ENCODE results near the gene MBL2.

The MBL2 gene

DNA sequence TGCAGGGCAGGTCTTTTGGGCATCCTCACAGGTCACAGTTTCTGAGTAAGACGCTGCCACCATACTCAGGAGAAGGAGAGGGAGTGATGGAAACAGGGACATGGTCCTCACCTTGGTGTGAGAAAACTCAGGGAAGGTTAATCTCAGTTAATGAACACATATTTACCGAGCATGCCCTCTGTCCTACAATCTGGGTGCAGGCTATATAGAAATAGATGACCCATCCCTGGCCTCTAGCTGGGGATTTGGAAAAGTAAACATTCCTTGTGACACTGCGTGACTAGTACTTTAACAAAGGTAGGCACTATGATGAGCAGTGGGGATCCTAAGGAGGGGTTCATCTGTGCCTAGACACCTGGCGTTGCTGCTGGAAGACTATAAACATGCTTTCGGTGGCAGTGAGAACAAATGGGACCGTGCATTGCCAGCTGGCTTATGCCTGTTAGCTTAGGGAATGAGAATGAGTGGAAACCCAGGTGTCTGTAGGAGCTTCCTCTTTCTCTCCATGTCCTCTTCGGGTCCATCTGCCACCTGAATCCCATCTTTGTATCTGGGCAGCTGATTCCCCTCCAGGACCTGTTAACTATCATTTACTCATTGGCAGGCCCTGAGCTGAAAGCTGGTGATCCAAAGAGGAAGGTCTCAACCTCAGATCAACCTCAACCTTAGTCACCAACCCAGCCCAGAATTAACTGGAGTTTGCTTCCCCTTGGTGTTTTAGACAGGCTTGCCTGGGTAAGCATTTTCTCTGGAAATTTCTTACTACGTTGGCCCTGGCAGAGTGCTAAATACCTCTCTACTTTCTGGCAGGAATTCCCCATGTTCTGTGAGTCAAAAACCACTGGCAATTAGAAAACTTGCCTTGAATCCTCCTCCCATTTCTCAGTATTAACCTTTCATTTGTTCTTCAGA lies 794 bp downstream of the MBL2 start:
- DNase-seq = no peak

DNA sequence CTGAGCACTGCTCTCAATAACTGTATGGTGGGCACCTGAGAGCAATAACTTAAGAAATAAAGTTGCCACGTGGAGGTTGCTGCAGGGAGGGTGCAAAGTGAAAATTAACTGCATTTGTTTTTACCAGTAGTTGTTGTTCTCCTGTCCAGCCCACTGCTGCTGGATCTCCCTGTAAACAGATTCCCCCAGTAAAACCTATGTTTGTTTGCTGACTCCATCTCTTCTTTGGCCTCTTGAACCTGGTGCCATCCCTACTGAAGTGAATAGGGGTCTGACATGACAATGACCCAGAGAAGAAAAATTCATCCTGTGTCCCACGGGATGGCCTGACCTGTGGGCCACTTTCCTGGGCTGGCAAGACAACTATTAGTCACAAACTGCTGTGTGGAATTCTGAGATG lies 1.7 kb downstream of the MBL2 start:
- DNase-seq = no peak

DNA sequence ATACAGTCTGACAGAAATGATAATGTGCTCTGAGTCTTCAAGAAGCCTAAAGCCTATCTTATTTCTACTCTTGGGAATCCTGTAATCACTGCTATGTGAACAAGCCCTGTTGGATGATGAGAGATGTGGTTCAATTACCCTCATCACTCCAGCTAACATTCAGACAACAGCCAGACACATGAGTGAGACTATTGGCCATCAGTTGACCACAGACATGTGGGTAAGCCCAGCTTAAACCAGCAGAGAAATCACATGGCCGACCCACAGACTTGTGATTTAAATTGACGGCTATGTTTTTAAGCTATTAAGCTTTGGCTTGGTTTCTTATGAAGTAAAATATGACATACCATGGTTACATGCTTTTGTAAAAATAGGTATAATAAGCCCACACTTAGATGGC lies 2.6 kb downstream of the MBL2 start:
- no peak for DNase-seq

DNA sequence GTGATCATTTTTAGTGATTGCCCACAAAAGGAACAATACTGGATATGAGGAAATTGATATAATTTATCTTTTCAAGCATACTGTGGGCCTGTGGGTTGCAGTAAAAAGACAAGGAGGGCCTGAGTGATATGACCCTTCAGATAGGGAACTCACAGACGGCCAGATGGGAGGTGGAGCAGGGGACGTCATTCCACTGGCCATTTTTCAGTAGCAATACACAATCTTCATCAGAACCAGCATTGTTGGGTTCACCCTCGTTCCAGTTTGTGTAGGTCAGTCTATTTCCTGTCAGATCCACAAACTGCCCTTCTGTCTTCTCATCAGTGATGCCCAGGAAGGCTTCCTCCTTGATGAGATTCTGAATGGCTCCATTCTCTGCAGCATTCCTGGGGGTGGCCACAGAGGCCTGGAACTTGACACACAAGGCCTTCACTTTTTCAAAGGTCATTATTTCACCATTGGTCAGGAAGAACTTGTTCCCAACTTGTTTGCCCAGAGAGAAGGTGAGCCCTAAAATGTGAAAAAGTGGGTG lies 4.5 kb downstream of the MBL2 start:
- DNase-seq = no peak

DNA sequence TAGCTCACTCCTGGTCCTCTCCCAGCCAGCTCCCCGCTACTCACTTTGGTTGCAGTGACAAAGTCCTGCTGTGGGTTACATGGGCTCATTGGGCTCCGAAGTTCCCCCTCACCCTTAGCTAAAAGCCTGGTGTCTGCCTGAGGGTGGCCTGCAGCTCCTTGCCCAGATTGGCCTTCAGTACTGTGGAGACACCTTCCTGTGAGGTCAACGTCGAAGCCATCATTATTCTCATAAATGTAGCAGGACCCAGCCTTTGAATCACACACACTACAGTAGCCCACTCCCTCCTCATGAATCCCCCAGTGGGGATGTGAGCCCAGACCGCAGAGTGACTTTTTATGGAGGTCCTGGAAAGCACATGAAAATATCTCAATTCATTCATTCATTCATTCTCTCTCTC lies 10.5 kb downstream of the MBL2 start:
- DNase-seq = no peak

DNA sequence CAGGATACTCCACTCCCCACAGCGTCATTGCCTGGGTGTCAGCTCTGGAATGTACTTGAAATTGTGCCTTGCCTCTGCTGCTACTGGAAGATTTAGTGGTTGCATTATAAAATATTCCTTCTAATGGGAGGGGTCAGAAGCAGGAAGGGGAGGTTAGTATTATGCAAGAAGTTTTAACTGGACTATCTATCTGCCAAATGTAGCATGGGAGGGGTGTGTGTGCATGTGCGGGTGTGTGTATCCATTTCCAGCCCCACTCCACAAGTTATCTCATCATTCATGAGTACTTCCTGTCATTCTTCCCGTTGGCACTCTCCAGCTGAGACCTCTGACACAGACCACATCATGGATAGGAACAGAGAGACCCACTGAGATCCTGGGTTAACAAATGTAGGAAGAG lies 13.4 kb downstream of the MBL2 start:
- DNase-seq = no peak

DNA sequence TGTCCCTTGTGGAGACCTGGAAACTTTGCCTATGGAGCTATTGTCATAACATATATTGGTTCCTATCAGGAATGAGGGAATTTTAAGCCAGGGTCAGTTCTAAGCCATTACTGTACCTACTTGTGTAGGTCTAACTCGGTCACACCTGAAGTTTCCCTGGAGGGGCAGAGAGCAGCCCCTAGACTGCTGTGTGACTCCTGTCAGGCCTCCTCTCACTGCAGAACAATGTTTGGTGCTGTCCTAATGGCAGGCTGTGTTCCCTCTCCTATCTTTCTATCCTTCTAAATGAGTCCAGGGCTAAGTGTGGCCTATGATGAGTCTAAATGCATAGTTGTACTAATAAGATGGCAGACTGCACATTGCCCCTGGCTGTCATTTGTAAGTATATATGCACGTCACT lies 14.2 kb downstream of the MBL2 start:
- DNase-seq = no peak

DNA sequence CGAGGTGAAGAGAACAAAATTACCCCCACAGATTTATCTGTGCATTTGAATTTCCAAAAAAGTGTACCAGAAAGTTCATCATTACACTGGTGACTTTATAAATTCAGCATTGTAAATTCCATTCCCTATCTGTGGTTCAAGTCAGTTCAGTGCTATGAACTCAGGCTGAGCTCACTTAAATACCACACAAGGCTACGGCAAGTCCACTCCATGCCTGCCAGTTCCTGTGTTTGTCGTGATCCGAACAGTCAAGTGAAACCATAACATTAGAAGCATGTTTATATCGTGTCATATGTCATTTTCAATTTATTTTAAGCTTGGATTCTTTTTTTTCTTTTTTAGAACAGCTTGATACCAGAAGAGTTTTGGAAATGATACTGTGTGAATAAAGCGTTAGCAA lies 14.8 kb downstream of the MBL2 start:
- DNase-seq = no peak

DNA sequence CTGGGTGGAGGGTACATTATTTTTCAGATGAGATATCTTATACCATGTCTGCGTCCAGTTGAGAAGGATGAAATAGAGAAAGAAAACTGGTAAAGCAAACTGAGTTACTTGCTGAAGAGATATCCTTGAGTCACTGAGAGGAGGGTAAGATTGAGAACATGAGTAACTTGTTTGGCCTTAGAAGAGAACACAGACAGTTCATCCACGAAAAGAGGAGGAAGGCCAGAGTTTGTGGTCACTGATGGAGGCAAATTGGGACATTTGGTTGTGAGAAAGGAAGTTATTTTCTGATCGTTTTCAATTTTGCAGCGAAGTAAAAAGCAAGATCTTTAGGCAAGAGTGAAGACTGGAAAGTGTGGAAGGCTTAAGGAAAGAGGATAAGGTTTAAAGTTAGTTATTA lies 15.6 kb downstream of the MBL2 start:
- DNase-seq = no peak

DNA sequence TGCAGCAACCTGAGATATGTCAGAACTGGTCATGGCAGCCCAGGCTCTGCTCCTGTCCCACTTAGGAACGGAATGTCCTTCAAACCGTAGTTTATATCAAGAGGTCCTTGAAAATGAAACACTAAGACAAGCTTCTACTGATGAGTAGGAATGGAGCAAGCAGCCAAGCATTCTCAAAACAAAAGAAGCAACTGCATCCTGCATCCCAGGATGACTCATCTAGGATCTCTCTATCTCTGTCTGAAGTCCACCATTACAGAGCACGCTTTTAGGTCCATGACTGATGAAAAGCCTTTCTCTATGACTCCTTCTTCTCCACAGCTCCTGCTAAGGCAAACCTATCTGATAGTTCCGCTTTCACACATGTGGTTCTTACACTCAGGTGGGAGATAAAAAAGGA lies 16.3 kb downstream of the MBL2 start:
- DNase-seq = no peak

DNA sequence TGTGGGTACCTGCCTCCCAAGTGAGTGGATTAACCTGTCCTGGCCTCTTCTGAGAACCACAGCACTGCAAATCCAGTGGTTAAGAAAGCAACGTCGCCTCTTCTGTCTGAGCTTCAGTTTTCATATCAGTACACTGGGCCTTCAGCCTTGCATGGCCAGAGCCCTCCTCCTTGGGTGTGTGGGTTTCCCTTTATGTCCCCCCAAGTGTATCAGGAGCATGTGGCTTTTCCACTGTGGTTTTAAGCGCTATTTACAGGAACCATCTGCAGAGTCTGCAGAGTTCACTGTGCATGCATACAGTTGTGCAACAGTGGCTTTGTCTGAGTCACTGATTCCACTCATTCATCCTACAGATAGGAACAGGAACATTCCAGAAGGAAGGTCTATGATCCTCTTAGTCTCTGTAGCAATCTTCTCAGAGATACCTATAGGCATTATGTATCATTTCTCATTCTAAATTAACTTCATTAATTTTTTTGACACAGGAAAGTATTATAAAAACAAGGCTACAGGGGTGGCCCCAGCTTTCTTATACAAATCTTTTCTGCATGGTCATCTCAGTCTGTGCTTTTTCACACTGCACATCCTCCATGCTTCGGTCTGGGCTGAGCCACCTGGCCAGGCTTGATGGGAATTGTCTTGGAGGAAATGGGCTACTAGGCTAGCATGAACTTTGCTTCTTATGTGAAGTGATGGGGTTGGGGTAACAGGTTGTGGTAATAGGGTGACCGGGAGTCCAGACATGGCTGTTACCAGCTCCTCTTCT lies 17.1 kb downstream of the MBL2 start:
- DNase-seq = peak; percentile 29

DNA sequence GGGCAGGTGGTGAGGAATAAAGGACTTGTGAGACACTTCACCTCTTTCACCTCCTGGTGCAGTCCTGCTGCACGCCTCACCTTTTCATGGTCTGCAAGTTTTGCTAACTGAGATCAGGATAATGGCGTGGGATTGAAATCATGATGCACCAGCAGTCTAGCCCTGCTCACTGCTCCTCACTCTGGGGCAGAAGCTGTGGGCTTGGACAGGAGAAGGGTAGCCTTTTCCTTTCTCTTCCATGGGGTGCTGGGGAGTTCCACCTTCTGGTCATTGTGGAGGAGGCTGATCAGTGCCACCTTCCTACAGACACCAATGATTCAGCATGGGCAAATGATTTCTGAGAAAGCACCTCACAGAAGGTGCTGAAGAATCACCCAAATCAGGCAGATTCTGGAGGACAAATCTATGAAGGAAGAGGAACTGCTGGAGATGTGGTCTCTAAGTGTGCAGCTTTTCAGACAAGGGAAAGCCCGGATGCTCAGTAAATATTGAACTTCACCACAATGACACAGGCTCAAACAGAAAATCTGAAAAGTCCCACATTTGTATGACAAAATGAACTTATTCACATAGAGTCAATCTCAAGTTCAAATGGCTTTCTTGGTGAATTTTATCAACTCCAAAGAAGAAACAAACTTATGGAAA lies 19.7 kb downstream of the MBL2 start:
- no peak for DNase-seq

DNA sequence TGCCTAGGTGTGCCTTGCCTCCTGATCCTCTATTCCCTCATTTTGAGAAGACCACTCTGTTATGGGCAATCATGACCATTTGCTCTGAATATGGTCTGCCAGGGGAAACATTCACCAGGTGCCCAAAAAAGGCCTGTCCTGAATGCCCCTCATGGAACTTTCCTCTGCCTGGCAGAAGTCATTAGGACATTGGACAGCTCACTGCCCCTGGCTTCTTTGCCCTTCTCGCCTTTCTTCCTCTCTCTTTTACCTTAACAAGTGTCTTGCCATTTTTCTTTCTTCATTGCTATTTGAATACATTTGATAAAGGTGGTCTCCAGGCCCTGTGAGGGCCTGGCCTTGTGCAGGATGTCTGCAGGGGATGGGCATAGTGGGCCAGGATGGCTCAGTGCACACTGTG lies 20.3 kb downstream of the MBL2 start:
- no peak for DNase-seq

DNA sequence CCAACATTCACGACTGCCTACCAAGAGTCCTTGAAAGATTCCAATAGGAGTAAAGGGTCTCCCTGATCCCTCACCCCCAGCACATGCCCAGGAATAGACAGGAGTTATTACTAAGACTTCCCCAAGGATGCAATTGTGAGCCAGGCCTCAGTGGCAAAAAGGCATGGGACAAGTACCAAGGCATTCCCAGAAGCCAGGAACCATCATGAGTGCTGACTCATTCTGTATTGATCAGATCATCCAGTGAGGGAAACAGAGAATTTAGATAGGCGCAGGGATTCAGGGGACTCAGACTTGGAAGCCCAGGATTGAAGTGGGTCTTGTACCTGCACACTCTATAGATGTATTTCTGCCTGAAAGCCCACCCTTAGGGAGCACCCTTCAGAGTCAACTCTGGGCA lies 21.2 kb downstream of the MBL2 start:
- DNase-seq = no peak

DNA sequence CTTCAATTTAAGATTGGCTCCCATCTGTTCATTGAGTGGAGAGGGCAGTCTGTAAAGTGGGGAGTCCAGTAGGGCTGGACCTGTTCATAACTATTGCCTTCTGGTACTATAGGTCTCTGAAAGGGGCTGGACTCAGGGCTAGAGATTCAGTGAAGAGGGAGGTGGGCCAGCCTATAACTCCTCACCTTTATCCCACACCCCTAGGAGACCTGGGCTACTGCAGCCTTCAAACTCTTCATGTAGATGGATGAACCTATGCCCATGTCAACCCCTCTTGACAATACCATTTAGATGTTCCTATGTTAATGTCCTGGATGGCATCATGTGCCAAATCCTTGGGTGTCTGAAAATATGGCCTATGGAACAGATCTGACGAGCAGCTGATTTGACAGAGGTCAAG lies 22.0 kb downstream of the MBL2 start:
- DNase-seq = no peak

DNA sequence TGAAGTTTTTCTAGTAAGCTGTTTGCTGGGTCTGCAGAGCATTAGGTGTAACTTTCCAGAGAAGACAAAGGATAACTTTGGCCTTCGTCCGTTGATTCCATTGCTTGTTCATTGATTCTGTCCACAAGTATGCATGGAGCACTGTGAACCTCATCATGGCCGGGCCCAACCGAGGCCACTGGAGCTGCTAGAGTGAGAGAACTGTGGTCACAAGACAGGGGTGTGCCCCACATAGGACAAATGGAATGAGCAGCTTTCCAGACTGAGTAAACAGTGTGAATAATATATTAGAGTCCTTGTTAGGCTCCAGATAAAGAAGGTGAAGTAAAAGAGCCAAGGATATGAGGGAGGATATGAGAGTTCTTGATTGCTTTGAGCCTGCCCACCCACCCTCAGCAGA lies 24.9 kb downstream of the MBL2 start:
- DNase-seq = no peak

DNA sequence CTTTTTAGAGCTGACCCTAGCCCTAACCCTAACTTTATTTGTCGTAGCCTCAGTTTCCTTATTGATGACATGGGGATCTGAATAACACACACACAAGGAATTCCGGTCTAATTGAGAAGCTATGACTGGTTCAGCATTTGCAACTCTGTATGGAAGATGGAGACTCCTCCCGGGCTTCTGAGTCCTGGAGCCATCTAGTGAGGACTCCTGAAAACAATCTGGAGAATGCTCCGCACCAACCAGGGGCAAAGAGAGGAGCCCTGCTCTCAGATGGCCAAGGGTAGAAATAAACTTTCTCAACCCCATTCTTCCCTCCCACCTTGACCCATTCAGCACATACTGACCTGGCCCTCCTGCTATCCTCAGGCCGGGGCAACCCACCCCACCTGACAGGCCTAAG lies 26.4 kb downstream of the MBL2 start:
- DNase-seq = no peak

DNA sequence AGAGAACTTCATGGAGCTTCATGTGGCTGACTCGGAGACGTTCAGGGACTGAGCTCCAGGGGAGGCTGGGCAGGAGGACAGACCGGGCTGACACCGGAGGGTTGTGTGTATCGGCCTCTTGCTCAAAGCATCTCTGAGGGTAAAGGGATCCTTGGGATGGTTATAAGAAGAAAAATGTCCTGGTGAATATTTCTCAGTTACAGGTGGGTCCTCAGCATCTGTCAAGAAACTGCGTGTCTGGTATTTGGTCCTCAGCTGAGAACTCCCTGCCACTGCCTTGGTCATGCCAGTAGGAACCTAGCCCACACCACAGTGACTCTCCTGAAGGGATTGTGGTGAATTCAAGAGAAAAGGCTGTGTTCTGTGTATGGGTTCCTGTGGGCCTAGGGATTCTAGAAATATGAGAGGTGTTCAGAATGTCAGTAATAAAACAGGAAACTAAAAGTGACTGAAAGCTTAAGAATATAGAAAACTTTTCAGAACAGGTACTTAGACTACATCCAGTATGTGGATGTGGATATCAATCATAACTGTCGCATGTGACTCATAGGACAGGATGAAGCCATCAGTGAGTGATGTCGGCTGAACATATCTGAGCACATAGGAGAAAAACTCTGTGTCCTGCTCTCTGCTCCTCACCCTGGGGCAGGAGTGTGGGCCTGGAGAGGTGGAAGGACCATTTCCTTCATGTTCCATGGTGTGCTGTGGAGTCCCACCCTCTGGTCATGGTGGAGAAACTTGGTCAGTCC lies 28.4 kb downstream of the MBL2 start:
- no peak for DNase-seq

DNA sequence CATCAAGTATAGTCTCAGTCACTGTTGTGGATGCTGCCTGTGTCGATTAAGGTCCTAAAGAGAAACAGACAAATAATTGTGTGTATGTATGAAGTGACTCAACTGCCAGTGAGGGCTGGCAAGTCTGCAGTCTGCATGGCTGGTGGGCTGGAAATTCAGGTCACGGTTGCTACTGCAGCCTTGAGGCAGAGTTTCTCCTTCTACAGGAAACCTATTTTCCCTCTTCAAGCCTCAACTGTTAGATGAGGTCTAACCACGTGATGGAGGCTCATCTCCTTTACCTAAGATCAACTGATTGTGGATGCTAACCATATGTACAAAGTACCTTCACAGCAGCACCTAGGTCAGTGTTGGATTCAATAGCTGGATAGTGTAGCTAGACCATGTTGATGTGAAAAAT lies 29.9 kb downstream of the MBL2 start:
- no peak for DNase-seq

DNA sequence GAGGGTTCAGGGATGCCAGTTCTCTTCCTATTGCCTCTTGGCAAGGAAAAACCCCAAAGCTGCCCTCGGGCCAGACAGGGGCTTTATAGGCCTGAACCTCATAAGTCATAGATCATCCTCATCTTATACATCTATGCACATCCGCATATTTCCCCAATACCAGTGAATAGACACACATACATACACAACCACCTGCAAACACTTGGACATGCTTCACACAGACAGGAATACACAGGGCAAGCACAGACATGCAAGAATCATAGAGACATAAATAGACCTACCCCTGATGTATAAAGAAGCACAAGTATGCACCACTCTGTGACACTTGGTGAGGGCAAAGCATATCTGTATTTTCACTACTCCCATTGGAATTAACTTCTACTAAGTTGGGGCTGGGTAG lies 30.7 kb downstream of the MBL2 start:
- no peak for DNase-seq

DNA sequence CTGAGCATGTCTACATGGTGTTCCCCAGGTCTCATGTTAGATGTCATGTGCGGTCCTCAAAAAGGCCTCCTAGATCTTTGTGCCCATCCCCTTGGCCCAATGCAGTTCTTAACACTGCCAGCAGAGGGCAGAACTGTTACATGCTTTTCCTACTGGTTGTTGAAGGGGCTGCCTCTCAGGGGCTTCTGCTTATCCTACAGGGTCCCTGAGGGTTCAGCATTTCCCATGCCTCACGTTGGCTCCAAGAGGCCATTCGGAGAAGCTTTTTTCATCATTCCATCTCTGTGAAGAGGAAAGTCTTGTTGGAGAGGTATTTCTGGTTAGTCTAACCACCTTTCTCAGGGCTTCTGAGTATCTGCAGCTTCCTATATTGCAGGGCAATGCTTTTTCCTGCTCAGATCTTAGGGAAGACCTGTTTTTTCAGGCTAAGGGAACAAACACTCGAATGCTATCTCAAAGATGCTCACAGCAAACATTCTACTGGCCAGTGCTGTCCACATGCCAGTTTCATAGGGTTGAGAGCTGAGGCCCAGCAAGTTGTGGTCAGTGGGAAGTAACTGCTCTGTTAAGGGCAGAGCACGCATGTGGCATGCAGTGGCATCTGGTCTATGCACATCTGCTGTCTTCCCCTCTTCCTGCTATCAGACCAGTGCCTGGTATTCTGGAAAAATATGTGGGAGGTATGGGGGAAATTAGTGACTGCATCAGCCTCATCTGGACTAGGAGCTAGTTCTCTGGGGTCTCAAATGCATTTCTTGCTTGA lies 31.5 kb downstream of the MBL2 start:
- peak; percentile 38 for DNase-seq

DNA sequence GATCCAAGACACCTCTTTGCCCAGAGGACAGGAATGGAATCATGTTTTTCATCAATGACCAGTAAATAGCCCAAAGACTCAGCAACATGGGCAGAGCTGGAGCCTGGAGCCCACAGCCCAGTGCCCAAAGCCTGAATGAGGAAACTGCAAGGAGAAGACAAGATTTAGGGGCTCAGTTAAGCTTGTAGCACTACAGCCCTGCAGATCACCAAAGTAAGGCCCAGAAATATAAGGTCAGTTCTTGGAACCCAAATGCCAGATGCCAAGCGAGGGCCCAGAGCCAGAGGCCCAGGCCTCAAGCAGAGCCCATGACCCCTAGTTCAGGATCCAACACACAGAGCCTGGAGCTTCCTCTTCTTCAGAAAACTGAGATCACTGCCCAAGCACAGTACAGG lies 32.4 kb downstream of the MBL2 start:
- no peak for DNase-seq

Measured in right hindlimb (tissue), 1 donor.